SKM-1 treated with dmso at 0.1 percent for 144 hours (cell line): ENCODE measurements around the gene ADGRG6.

Experiments used
- DNase-seq: peaks from one replicate; lab custom pipeline; 2025; ENCODE audit not compliant: unreplicated experiment; lab: John Stamatoyannopoulos, UW

ADGRG6 gene

GRCh38 chr6:142474531-142475289 lies 172.9 kb downstream of the ADGRG6 start:
- peak; percentile 37 for DNase-seq

- DNase-seq, result no peak
These were observed 174.6 kb downstream of the ADGRG6 start for GRCh38 chr6:142476452-142476851.

- peak; percentile 41 for DNase-seq
These were observed 176.3 kb downstream of the ADGRG6 start for GRCh38 chr6:142478117-142478516.

- DNase-seq, result no peak
These were observed 179.7 kb downstream of the ADGRG6 start for GRCh38 chr6:142481466-142481865.

- peak; percentile 79 for DNase-seq
These were observed 180.4 kb downstream of the ADGRG6 start for GRCh38 chr6:142482249-142482648.

GRCh38 chr6:142482974-142483373 lies 181.2 kb downstream of the ADGRG6 start:
- no peak for DNase-seq

GRCh38 chr6:142485256-142485655 lies 183.4 kb downstream of the ADGRG6 start:
- DNase-seq, result no peak

- DNase-seq, result no peak
These were observed 188.2 kb downstream of the ADGRG6 start for GRCh38 chr6:142489722-142490610.
